Mucosa of rectum (tissue), 2 donors: ENCODE results near the gene CEP112.

Source experiments
- H3K27ac ChIP-seq, 2 donors: one replicate each; pipeline ENCODE4 v1.7.0; 2013; ENCODE audit warnings: inconsistent platforms in 2 of 2, low read depth in 2 of 2, low read length in 2 of 2
- H3K27me3 ChIP-seq, 2 donors: one replicate each; pipeline ENCODE4 v1.7.0; 2013; ENCODE audit warnings: low read length in 2 of 2; ENCODE audit not compliant: control insufficient read depth in 2 of 2, insufficient read depth in 2 of 2
- H3K36me3 ChIP-seq, 2 donors: one replicate each; pipeline ENCODE4 v1.7.0; 2013; ENCODE audit warnings: low read length in 2 of 2; ENCODE audit not compliant: control insufficient read depth in 2 of 2, insufficient read depth in 2 of 2
- H3K4me1 ChIP-seq, 2 donors: one replicate each; pipeline ENCODE4 v1.7.0; 2013; ENCODE audit warnings: low read length in 2 of 2, mild to moderate bottlenecking in 1 of 2; ENCODE audit not compliant: control insufficient read depth in 2 of 2, insufficient read depth in 2 of 2
- H3K4me3 ChIP-seq, 2 donors: one replicate each; pipeline ENCODE4 v1.7.0; 2013; ENCODE audit warnings: low read length in 2 of 2
- H3K9ac ChIP-seq, 2 donors: one replicate each; pipeline ENCODE4 v1.7.0; 2013; ENCODE audit warnings: low read length in 2 of 2, low read depth in 1 of 2, mild to moderate bottlenecking in 1 of 2
- H3K9me3 ChIP-seq, 2 donors: one replicate each; pipeline ENCODE4 v1.7.0; 2013; ENCODE audit warnings: low read length in 2 of 2; ENCODE audit not compliant: control insufficient read depth in 2 of 2
- donor health status: healthy.
- donor health status: Normal muscosa, but diverticular disease.

Gene CEP112

GRCh38 chr17:65918916-65919315 is 273.0 kb downstream of the CEP112 start:
- no peaks in the 10 kb centered on the region for H3K27me3 ChIP-seq
- H3K9ac ChIP-seq = no peak overlapping the region
- H3K27ac ChIP-seq = no peak overlapping the region
- no peak overlapping the region for H3K4me3 ChIP-seq
- H3K9me3 ChIP-seq = no peaks in the 10 kb centered on the region
- H3K36me3 ChIP-seq = no peaks in the 10 kb centered on the region
- H3K4me1 ChIP-seq = peaks cover 0 to 3% of the 10 kb centered on the region in 2 donors

GRCh38 chr17:65918500-65918899 is 273.4 kb downstream of the CEP112 start:
- no peak overlapping the region for H3K27ac ChIP-seq
- no peaks in the 10 kb centered on the region for H3K27me3 ChIP-seq
- peaks cover 0 to 3% of the 10 kb centered on the region in 2 donors for H3K4me1 ChIP-seq
- H3K9me3 ChIP-seq = no peaks in the 10 kb centered on the region
- H3K36me3 ChIP-seq = no peaks in the 10 kb centered on the region
- H3K9ac ChIP-seq = no peak overlapping the region
- no peak overlapping the region for H3K4me3 ChIP-seq

GRCh38 chr17:65917560-65917959 is 274.4 kb downstream of the CEP112 start:
- Histone ChIP-seq H3K9me3 (no peaks in the 10 kb centered on the region), H3K9ac (no peak overlapping the region), H3K27ac (no peak overlapping the region), H3K27me3 (no peaks in the 10 kb centered on the region), H3K4me1 (peaks cover 0 to 3% of the 10 kb centered on the region in 2 donors), H3K4me3 (no peak overlapping the region), H3K36me3 (no peaks in the 10 kb centered on the region)

GRCh38 chr17:65916425-65916824 is 275.5 kb downstream of the CEP112 start:
- Histone ChIP-seq H3K36me3 (no peaks in the 10 kb centered on the region), H3K27me3 (no peaks in the 10 kb centered on the region), H3K9ac (no peak overlapping the region), H3K9me3 (no peaks in the 10 kb centered on the region), H3K27ac (no peak overlapping the region), H3K4me1 (peaks cover 0 to 3% of the 10 kb centered on the region in 2 donors), H3K4me3 (no peak overlapping the region)

GRCh38 chr17:65914784-65915342 is 277.1 kb downstream of the CEP112 start:
- no peak overlapping the region for H3K27ac ChIP-seq
- H3K36me3 ChIP-seq = no peaks in the 10 kb centered on the region

GRCh38 chr17:65913326-65913850 is 278.5 kb downstream of the CEP112 start:
- Histone ChIP-seq H3K9ac (no peak overlapping the region), H3K4me3 (no peak overlapping the region), H3K9me3 (no peaks in the 10 kb centered on the region), H3K36me3 (no peaks in the 10 kb centered on the region), H3K27ac (no peak overlapping the region), H3K4me1 (no peaks in the 10 kb centered on the region), H3K27me3 (no peaks in the 10 kb centered on the region)

More at GRCh38 chr17:65914784-65915342, 277.1 kb downstream of the CEP112 start:
- no peaks in the 10 kb centered on the region for H3K4me1 ChIP-seq
- no peak overlapping the region for H3K9ac ChIP-seq
- no peak overlapping the region for H3K4me3 ChIP-seq
- no peaks in the 10 kb centered on the region for H3K9me3 ChIP-seq
- H3K27me3 ChIP-seq = no peaks in the 10 kb centered on the region

- H3K9ac ChIP-seq = no peak overlapping the region
- no peaks in the 10 kb centered on the region for H3K36me3 ChIP-seq
- no peaks in the 10 kb centered on the region for H3K9me3 ChIP-seq
- H3K4me1 ChIP-seq = no peaks in the 10 kb centered on the region
- H3K27me3 ChIP-seq = no peaks in the 10 kb centered on the region
- H3K4me3 ChIP-seq = no peak overlapping the region
- H3K27ac ChIP-seq = no peak overlapping the region
Measured at GRCh38 chr17:65910836-65911235, 281.1 kb downstream of the CEP112 start.

- no peak overlapping the region for H3K4me3 ChIP-seq
- H3K27me3 ChIP-seq = no peaks in the 10 kb centered on the region
- H3K9ac ChIP-seq = no peak overlapping the region
- no peak overlapping the region for H3K27ac ChIP-seq
- H3K9me3 ChIP-seq = no peaks in the 10 kb centered on the region
- no peaks in the 10 kb centered on the region for H3K4me1 ChIP-seq
- H3K36me3 ChIP-seq = no peaks in the 10 kb centered on the region
Measured at GRCh38 chr17:65902831-65903522, 289.0 kb downstream of the CEP112 start.

GRCh38 chr17:65902155-65902554 is 289.8 kb downstream of the CEP112 start:
- Histone ChIP-seq H3K4me3 (no peak overlapping the region), H3K27me3 (no peaks in the 10 kb centered on the region), H3K9ac (no peak overlapping the region), H3K4me1 (no peaks in the 10 kb centered on the region), H3K36me3 (no peaks in the 10 kb centered on the region), H3K27ac (no peak overlapping the region), H3K9me3 (no peaks in the 10 kb centered on the region)

GRCh38 chr17:65901394-65901793 is 290.5 kb downstream of the CEP112 start:
- no peaks in the 10 kb centered on the region for H3K27me3 ChIP-seq

More at GRCh38 chr17:65901394-65901793, 290.5 kb downstream of the CEP112 start:
- H3K27ac ChIP-seq = no peak overlapping the region
- no peak overlapping the region for H3K9ac ChIP-seq
- no peaks in the 10 kb centered on the region for H3K4me1 ChIP-seq
- H3K9me3 ChIP-seq = no peaks in the 10 kb centered on the region
- no peaks in the 10 kb centered on the region for H3K36me3 ChIP-seq
- no peak overlapping the region for H3K4me3 ChIP-seq
